ENCODE results near the gene BLMH.

DNA sequence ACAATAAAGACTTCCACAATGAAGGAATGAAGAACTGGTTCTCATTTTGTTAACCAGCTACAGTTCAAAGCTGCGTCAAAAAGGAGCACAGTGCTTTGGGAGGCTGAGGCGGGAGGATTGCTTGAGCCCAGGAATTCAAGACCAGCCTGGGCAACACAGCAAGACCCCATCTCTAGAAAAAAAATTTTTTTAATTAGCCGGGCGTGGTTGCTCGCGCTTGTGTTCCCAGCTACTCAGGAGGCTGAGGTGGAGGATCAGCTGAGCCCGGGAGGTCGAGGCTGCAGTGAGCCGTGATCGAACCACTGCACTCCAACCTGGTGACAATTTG is 55.5 kb downstream of the BLMH start:
- no peak for TF ChIP-seq YY1 (IDR thresholded peaks at IDR 0.05; ENCODE audit: insufficient read depth, insufficient read length)
- TF ChIP-seq ZNF274 (IDR thresholded peaks at IDR 0.05; ENCODE audit: low read depth, low read length): no peak

All from NT2/D1 (cell line).